Body of pancreas (tissue), 4 donors: Measurements from ENCODE around the gene HTT. TPM values are rescaled to one million over a fixed set of nuclear protein-coding genes. Genes with fewer than 3 reads are reported as not detected.

Experiments
- ATAC-seq: fragments of 150-250 bp; one replicate; pipeline ENCODE4 v1.9.1; 2016
- DNase-seq, 4 donors: peaks; one replicate each; pipeline ENCODE4 v3.0.0-alpha.2; 2019
- H3K27ac ChIP-seq, 4 donors: fragments of 200-600 bp; sonication (generic); 1 replicate in 3 of 4; 2 replicates in 1 of 4; pipeline versions ENCODE4 v1.5.1 to v1.6.1; 2016 to 2019; ENCODE audit warnings: mild to moderate bottlenecking in 1 of 4, mixed read lengths in 1 of 4, moderate library complexity in 1 of 4
- H3K27me3 ChIP-seq, 2 donors: fragments of 200-600 bp; sonication (generic); one replicate each; pipeline ENCODE4 v1.6.0; 2016; ENCODE audit warnings: mild to moderate bottlenecking in 1 of 2
- H3K36me3 ChIP-seq, 2 donors: fragments of 200-600 bp; sonication (generic); replicated peaks in 1 of 2; 2 replicates each; pipeline ENCODE4 v1.5.1; 2016; ENCODE audit warnings: low read depth in 2 of 2; ENCODE audit not compliant: insufficient read depth in 1 of 2
- H3K4me1 ChIP-seq: fragments of 200-600 bp; sonication (generic); one replicate; pipeline ENCODE4 v1.6.0; 2016
- H3K4me3 ChIP-seq, 2 donors: fragments of 200-600 bp; sonication (generic); 1 replicate in 1 of 2; 2 replicates in 1 of 2; pipeline ENCODE4 v1.5.1; 2016 to 2019
- H3K9me3 ChIP-seq, 3 donors: fragments of 200-600 bp; sonication (generic); 1 replicate in 2 of 3; 2 replicates in 1 of 3; pipeline ENCODE4 v1.5.1; 2016
- POLR2A ChIP-seq, 3 donors: fragments of 450-650 bp; IDR thresholded peaks; one replicate each; pipeline ENCODE4 v1.6.1; 2016; ENCODE audit warnings: antibody characterized with exemption in 3 of 3, mild to moderate bottlenecking in 2 of 3
- WGBS, 2 donors: methylation state at CpG; one replicate each; pipeline ENCODE4 v1.1.5; 2017; 5-methylcytosine and 5-hydroxymethylcytosine counted together
- intact Hi-C: fragments of 100-400 bp; cut with DNase I; formaldehyde crosslinking; loops from one replicate; pipeline ENCODE4 v1.15.1; 2023
- total RNA-seq, 2 donors: library from RNA; depleted of rRNA; stranded (reverse); fragments of >200 nt; gene quantifications; one replicate each; pipeline ENCODE4 v1.1.0, GENCODE V29; 2016
- TF ChIP-seq, protein P1 (sequence below), 7 experiments: fragments of 450-650 bp in 4 of 7; fragments of 200-600 bp in 3 of 7; sonication (generic) in 3 of 7; IDR thresholded peaks; one replicate each; pipeline ENCODE4 v1.5.1; 2016 to 2019; ENCODE audit warnings: antibody characterized with exemption in 7 of 7

Gene HTT
- total RNA-seq, 2 donors from 2014 or later = 40.5 to 115 TPM

DNA sequence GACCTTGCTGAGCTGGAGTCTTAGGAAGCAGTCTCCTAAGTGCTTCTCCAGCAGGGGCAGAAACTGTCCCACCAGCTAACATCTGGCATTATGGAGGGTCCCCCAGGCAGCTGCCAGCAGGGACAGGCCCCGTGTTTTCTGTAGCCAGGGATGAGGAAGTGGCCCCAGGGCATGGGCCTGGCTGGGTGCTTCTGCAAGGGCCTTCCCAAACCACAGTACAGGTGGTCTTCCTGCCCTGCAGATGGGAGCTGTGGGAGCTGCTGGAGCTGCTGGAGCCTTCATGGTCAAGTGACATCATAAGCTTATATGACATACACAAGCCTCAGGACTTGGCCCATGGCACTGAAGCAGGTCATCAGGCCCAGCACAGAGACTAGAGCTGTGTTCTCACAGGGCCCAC lies 169.5 kb downstream of the HTT start:
- Histone ChIP-seq H3K36me3 (no peaks in the 10 kb centered on the region), H3K27ac (no peak overlapping the region), H3K27me3 (no peaks in the 10 kb centered on the region), H3K4me1 (peaks cover 33% of the 10 kb centered on the region), H3K4me3 (no peak overlapping the region), H3K9me3 (no peaks in the 10 kb centered on the region)
- WGBS, 2 donors = 63 to 80% methylated on average over 1 of the region's 1 CpG
- TF ChIP-seq POLR2A (IDR thresholded peaks at IDR 0.05) = no peak
- TF ChIP-seq, protein P1, sequence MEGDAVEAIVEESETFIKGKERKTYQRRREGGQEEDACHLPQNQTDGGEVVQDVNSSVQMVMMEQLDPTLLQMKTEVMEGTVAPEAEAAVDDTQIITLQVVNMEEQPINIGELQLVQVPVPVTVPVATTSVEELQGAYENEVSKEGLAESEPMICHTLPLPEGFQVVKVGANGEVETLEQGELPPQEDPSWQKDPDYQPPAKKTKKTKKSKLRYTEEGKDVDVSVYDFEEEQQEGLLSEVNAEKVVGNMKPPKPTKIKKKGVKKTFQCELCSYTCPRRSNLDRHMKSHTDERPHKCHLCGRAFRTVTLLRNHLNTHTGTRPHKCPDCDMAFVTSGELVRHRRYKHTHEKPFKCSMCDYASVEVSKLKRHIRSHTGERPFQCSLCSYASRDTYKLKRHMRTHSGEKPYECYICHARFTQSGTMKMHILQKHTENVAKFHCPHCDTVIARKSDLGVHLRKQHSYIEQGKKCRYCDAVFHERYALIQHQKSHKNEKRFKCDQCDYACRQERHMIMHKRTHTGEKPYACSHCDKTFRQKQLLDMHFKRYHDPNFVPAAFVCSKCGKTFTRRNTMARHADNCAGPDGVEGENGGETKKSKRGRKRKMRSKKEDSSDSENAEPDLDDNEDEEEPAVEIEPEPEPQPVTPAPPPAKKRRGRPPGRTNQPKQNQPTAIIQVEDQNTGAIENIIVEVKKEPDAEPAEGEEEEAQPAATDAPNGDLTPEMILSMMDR (IDR thresholded peaks at IDR 0.05) = no peak
- DNase-seq (no peak), ATAC-seq (no peak)
- intact Hi-C loops = no loop called here

DNA sequence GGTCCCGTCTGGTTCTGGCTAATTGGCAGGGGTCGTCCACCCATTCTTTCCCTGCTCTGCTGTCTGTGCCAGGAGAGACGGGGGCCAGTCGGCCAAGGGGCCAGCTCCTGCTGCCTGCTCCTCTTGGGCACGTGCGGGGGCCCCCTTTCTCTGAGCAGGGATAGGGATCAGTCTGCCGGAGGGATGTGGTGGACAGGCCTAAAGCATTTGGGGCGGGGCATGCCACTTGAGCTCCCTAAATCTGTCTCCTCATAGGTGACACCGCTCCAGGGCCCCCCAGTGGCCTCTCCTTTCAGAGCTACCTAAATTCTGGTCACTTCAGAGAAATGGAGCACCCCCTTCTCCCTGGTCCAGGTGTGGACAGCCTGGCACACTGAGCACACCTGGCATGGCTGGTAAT lies 170.3 kb downstream of the HTT start:
- ATAC-seq (no peak), DNase-seq (no peak)
- Histone ChIP-seq H3K27ac (no peak overlapping the region), H3K36me3 (no peaks in the 10 kb centered on the region), H3K27me3 (no peaks in the 10 kb centered on the region), H3K4me1 (peaks cover 26% of the 10 kb centered on the region), H3K9me3 (no peaks in the 10 kb centered on the region), H3K4me3 (no peak overlapping the region)
- intact Hi-C loops = no loop called here
- WGBS, 2 donors = 77 to 100% methylated on average over 1 to 9 of the region's 9 CpGs
- TF ChIP-seq, protein P1 (IDR thresholded peaks at IDR 0.05) = no peak
- TF ChIP-seq POLR2A (IDR thresholded peaks at IDR 0.05) = no peak

DNA sequence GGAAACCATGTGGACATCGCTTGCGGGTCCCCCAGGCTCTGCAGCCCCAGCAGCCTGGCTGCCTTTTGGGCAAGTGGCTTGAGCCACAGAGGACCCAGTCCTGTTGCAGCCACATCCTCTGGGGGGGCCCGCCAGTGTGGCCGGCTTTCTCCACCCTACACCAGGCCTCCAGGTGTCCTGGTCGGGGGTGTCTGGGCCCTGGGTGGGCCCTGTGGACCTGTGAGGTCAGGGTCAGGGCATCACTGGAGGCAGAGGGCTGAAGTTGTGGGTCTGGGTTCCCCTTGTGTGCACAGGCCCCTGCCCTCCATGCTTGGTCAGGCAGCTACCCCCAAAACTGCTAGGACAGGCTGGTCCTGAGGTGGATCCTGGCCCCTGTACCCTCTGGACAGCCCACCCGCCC lies 171.2 kb downstream of the HTT start:
- intact Hi-C loops = no loop called here
- 78% methylated on average over 5 of the region's 6 CpGs; no CpG with 5 or more reads in 1 of the 2 donors for WGBS, 2 donors

DNA sequence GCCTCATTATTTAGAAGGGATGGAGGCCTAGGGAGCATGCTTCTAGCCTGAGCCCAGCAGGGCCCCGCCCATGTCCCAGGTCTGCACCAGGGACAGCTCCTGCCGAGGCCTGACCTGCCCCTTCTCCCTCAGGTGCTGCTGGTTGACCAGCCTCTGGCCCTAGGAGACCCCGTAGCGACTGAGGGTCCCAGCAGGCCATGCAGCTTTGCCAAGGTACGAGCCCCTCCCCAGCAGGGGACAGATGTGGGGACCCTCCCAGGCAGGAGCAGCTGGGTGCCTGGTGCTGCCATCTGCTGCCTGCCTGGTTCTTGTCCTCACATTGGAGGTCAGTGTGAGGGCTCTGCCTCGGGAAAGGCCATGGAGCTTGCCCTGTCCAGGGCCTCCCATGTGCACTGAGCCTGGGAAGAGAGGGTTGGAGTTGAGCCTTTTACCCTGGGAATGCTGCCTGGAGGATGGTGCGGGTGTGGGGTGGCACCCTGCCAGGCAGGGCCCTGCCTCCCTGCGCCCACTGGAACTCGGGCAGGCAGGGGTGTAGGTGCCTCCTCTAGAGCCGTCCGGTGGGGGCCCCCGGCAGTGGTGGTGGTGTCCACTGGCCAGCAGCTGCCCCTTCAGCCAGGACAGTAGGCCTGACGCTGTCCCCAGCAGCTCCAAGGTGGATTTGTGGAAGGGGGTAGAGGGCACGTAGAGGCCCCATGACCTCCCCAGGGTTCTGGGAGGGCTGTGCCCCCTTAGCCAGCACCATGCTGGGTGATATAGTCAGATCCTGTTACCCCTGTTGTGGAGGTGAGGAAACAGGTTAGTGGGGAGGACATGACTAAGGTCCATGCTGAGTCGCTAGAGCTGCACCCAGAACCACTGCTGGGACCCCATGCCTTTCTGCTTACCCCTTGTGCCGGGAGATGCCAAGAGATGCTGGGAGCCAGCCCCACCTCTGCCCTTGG lies 172.2 kb downstream of the HTT start:
- no peak for ATAC-seq
- no peak for TF ChIP-seq POLR2A (IDR thresholded peaks at IDR 0.05)
- TF ChIP-seq, protein P1 (IDR thresholded peaks at IDR 0.05) = no peak
- Histone ChIP-seq H3K36me3 (no peaks in the 10 kb centered on the region), H3K4me3 (no peak overlapping the region), H3K9me3 (no peaks in the 10 kb centered on the region), H3K27me3 (no peaks in the 10 kb centered on the region), H3K4me1 (peaks cover 6% of the 10 kb centered on the region), H3K27ac (no peak overlapping the region)
- intact Hi-C loops = no loop called here
- no peak for DNase-seq
- WGBS, 2 donors = 64 to 88% methylated on average over 1 to 12 of the region's 16 CpGs

More for the DNA sequence above, 171.2 kb downstream of the HTT start:
- Histone ChIP-seq H3K9me3 (no peaks in the 10 kb centered on the region), H3K27me3 (no peaks in the 10 kb centered on the region), H3K4me1 (peaks cover 17% of the 10 kb centered on the region), H3K36me3 (no peaks in the 10 kb centered on the region), H3K4me3 (no peak overlapping the region), H3K27ac (no peak overlapping the region)
- no peak for ATAC-seq
- no peak for TF ChIP-seq POLR2A (IDR thresholded peaks at IDR 0.05)
- TF ChIP-seq, protein P1 (IDR thresholded peaks at IDR 0.05) = no peak
- DNase-seq = no peak
